ENCODE measurements around the gene TSEN2. TPM values are rescaled to one million over a fixed set of nuclear protein-coding genes. Genes with fewer than 3 reads are reported as not detected.
A peak's percentile ranks its signal among the peaks of the same experiment; 100 is the strongest.
"Not testable (repeated sequence)": the region's sequence is repeated elsewhere in the genome, so short reads cannot be mapped to it uniquely, and the experiment has no call there.

Gene TSEN2
- total RNA-seq, 2 experiments from 2014 or later, result 7.5 to 8.0 TPM

- POLR2A ChIA-PET, result no interaction called here
- no peaks in the 10 kb centered on the region for H3K9me3 Mint-ChIP-seq
- peaks cover 19% of the 10 kb centered on the region for H3K36me3 Mint-ChIP-seq (ENCODE audit: low read depth)
- H3K27me3 Mint-ChIP-seq, result no peaks in the 10 kb centered on the region
- H3K27ac Mint-ChIP-seq, result no peak overlapping the region
- DNase-seq, result no peak
- no peak overlapping the region for H3K4me3 Mint-ChIP-seq
- no peaks in the 10 kb centered on the region for H3K4me1 Mint-ChIP-seq
- CTCF ChIA-PET, result no interaction called here
These were observed 43.5 kb downstream of the TSEN2 start for GRCh38 chr3:12527757-12528143.

GRCh38 chr3:12532182-12532581, 47.9 kb downstream of the TSEN2 start:
- no peak for DNase-seq
- no peak overlapping the region for H3K4me3 Mint-ChIP-seq
- H3K9me3 Mint-ChIP-seq, result no peaks in the 10 kb centered on the region
- no peaks in the 10 kb centered on the region for H3K27me3 Mint-ChIP-seq
- H3K27ac Mint-ChIP-seq, result no peak overlapping the region
- no peaks in the 10 kb centered on the region for H3K4me1 Mint-ChIP-seq
- ChIA-PET CTCF (no interaction called here), POLR2A (no interaction called here)
- H3K36me3 Mint-ChIP-seq (ENCODE audit: low read depth), result peaks cover 12% of the 10 kb centered on the region

GRCh38 chr3:12536423-12536822, 52.1 kb downstream of the TSEN2 start:
- ChIA-PET CTCF (interaction anchor here (1.1 kb wide), 1 partner anchor 404 kb away, joined by 4 read pairs; no protein-coding TSS in a partner anchor), POLR2A (no interaction called here)
- peaks cover 5% of the 10 kb centered on the region for H3K36me3 Mint-ChIP-seq (ENCODE audit: low read depth)
- DNase-seq, result no peak
- no peak overlapping the region for H3K27ac Mint-ChIP-seq
- no peaks in the 10 kb centered on the region for H3K9me3 Mint-ChIP-seq
- no peaks in the 10 kb centered on the region for H3K27me3 Mint-ChIP-seq
- no peak overlapping the region for H3K4me3 Mint-ChIP-seq
- no peaks in the 10 kb centered on the region for H3K4me1 Mint-ChIP-seq

GRCh38 chr3:12541625-12542024, 57.3 kb downstream of the TSEN2 start:
- no peak overlapping the region for H3K27ac Mint-ChIP-seq
- no peak for DNase-seq
- no peaks in the 10 kb centered on the region for H3K4me1 Mint-ChIP-seq
- H3K4me3 Mint-ChIP-seq, result no peak overlapping the region
- POLR2A ChIA-PET, result no interaction called here
- CTCF ChIA-PET, result no interaction called here
- no peaks in the 10 kb centered on the region for H3K27me3 Mint-ChIP-seq
- no peaks in the 10 kb centered on the region for H3K9me3 Mint-ChIP-seq
- H3K36me3 Mint-ChIP-seq (ENCODE audit: low read depth), result no peaks in the 10 kb centered on the region

GRCh38 chr3:12543497-12543896, 59.2 kb downstream of the TSEN2 start:
- H3K36me3 Mint-ChIP-seq (ENCODE audit: low read depth); H3K9me3 Mint-ChIP-seq; H3K4me1 Mint-ChIP-seq; H3K27ac Mint-ChIP-seq; DNase-seq; POLR2A ChIA-PET; H3K4me3 Mint-ChIP-seq; H3K27me3 Mint-ChIP-seq: not testable (repeated sequence)
- CTCF ChIA-PET, result interaction anchor here (0.6 to 1.2 kb wide), 3 partner anchors 8 to 180 kb away, joined by 3 read pairs; no protein-coding TSS in a partner anchor

- no peaks in the 10 kb centered on the region for H3K4me1 Mint-ChIP-seq
- no peaks in the 10 kb centered on the region for H3K9me3 Mint-ChIP-seq
- H3K36me3 Mint-ChIP-seq (ENCODE audit: low read depth), result no peaks in the 10 kb centered on the region
- DNase-seq, result no peak
- ChIA-PET POLR2A (interaction anchor here (1.4 kb wide), 1 partner anchor 12 kb away, joined by 3 read pairs; the partner anchor contains the start of gene MKRN2), CTCF (no interaction called here)
- no peak overlapping the region for H3K4me3 Mint-ChIP-seq
- no peaks in the 10 kb centered on the region for H3K27me3 Mint-ChIP-seq
- H3K27ac Mint-ChIP-seq, result no peak overlapping the region
These were observed 60.6 kb downstream of the TSEN2 start for GRCh38 chr3:12544652-12545472.

GRCh38 chr3:12545473-12545791, 61.2 kb downstream of the TSEN2 start, which contains the start of gene MKRN2OS:
MKRN2OS (minus strand) TSS chr3:12545499; CDS start chr3:12545464, 35 bp downstream.
- peaks cover 2% of the 10 kb centered on the region for H3K27me3 Mint-ChIP-seq
- no peaks in the 10 kb centered on the region for H3K36me3 Mint-ChIP-seq (ENCODE audit: low read depth)
- no peaks in the 10 kb centered on the region for H3K9me3 Mint-ChIP-seq
- no peak for DNase-seq
- ChIA-PET POLR2A (interaction anchor here (1.4 kb wide), 1 partner anchor 11 kb away, joined by 3 read pairs; the partner anchor contains the start of gene MKRN2), CTCF (interaction anchor here (0.5 kb wide), 1 partner anchor 366 kb away, joined by 4 read pairs; no protein-coding TSS in a partner anchor)
- no peaks in the 10 kb centered on the region for H3K4me1 Mint-ChIP-seq
- no peak within 1 kb of the TSS for H3K4me3 Mint-ChIP-seq
- H3K27ac Mint-ChIP-seq, result no peak within 1 kb of the TSS

GRCh38 chr3:12549971-12550760, 65.9 kb downstream of the TSEN2 start:
- Mint-ChIP-seq H3K27me3 (peaks cover 14% of the 10 kb centered on the region), H3K9me3 (no peaks in the 10 kb centered on the region), H3K27ac (no peak overlapping the region), H3K36me3 (ENCODE audit: low read depth) (no peaks in the 10 kb centered on the region), H3K4me3 (no peak overlapping the region), H3K4me1 (peaks cover 9% of the 10 kb centered on the region)
- DNase-seq, result no peak
- POLR2A ChIA-PET, result no interaction called here
- CTCF ChIA-PET, result no interaction called here

GRCh38 chr3:12553921-12554391, 69.7 kb downstream of the TSEN2 start:
- H3K4me1 Mint-ChIP-seq, result peaks cover 32% of the 10 kb centered on the region
- POLR2A ChIA-PET, result interaction anchor here (0.7 kb wide), 2 partner anchors 69 to 110 kb away, joined by 3 to 4 read pairs; partner anchors contain the start of genes RAF1 and TSEN2
- H3K36me3 Mint-ChIP-seq (ENCODE audit: low read depth), result no peaks in the 10 kb centered on the region
- DNase-seq, result no peak
- peaks cover 22% of the 10 kb centered on the region for H3K27me3 Mint-ChIP-seq
- CTCF ChIA-PET, result no interaction called here
- no peak overlapping the region for H3K27ac Mint-ChIP-seq
- H3K9me3 Mint-ChIP-seq, result no peaks in the 10 kb centered on the region
- H3K4me3 Mint-ChIP-seq, result peak overlapping the region; percentile 77

- peaks cover 19% of the 10 kb centered on the region for H3K27me3 Mint-ChIP-seq
These were observed 72.0 kb downstream of the TSEN2 start for GRCh38 chr3:12556314-12556689.

GRCh38 chr3:12556690-12557472, 72.6 kb downstream of the TSEN2 start, which contains the start of gene MKRN2:
MKRN2 (plus strand) TSS chr3:12557087; CDS start chr3:12557151, 64 bp downstream.
- H3K4me1 Mint-ChIP-seq, result peaks cover 59% of the 10 kb centered on the region
- peak; percentile 88 for DNase-seq
- H3K27me3 Mint-ChIP-seq, result peaks cover 19% of the 10 kb centered on the region
- peak within 1 kb of the TSS; percentile 88 for H3K27ac Mint-ChIP-seq
- peak within 1 kb of the TSS; percentile 98 for H3K4me3 Mint-ChIP-seq
- H3K9me3 Mint-ChIP-seq, result no peaks in the 10 kb centered on the region
- ChIA-PET POLR2A (interaction anchor here (1.3 to 4.2 kb wide), 3 partner anchors 11 to 107 kb away, joined by 3 to 21 read pairs (median 7); partner anchors contain the start of genes MKRN2OS, RAF1 and TSEN2), CTCF (no interaction called here)
- H3K36me3 Mint-ChIP-seq (ENCODE audit: low read depth), result no peaks in the 10 kb centered on the region

More at GRCh38 chr3:12556314-12556689, 72.0 kb downstream of the TSEN2 start:
- Mint-ChIP-seq H3K4me1 (peaks cover 54% of the 10 kb centered on the region), H3K36me3 (ENCODE audit: low read depth) (no peaks in the 10 kb centered on the region), H3K27ac (peak overlapping the region; percentile 88), H3K4me3 (peak overlapping the region; percentile 98), H3K9me3 (no peaks in the 10 kb centered on the region)
- ChIA-PET POLR2A (interaction anchor here (1.3 to 4.2 kb wide), 3 partner anchors 11 to 107 kb away, joined by 3 to 21 read pairs (median 7); partner anchors contain the start of genes MKRN2OS, RAF1 and TSEN2), CTCF (no interaction called here)
- DNase-seq, result no peak

- Mint-ChIP-seq H3K4me3 (peak overlapping the region; percentile 98), H3K4me1 (peaks cover 60% of the 10 kb centered on the region), H3K27ac (peak overlapping the region; percentile 88)
These were observed 73.3 kb downstream of the TSEN2 start for GRCh38 chr3:12557473-12558100.

More at GRCh38 chr3:12557473-12558100, 73.3 kb downstream of the TSEN2 start:
- Mint-ChIP-seq H3K36me3 (ENCODE audit: low read depth) (no peaks in the 10 kb centered on the region), H3K27me3 (peaks cover 19% of the 10 kb centered on the region), H3K9me3 (no peaks in the 10 kb centered on the region)
- CTCF ChIA-PET, result interaction anchor here (0.9 kb wide), 2 partner anchors 21 to 73 kb away, joined by 3 read pairs; partner anchors contain the start of gene TSEN2
- POLR2A ChIA-PET, result interaction anchor here (1.3 to 4.2 kb wide), 4 partner anchors 12 to 106 kb away, joined by 3 to 21 read pairs (median 5); partner anchors contain the start of genes MKRN2OS, RAF1 and TSEN2
- DNase-seq, result no peak
